GM20000 (cell line): Measurements from ENCODE around the gene PSMD5.
A peak's percentile ranks its signal among the peaks of the same experiment; 100 is the strongest.

Source experiments
- DNase-seq: peaks from one replicate; pipeline ENCODE4 v3.0.0; 2012; ENCODE audit warnings: low spot score
- TF ChIP-seq, protein P1 (sequence below): IDR thresholded peaks from 2 replicates; pipeline ENCODE4 v1.5.1; 2012; ENCODE audit warnings: mild to moderate bottlenecking, control low read depth; ENCODE audit errors: extremely low read depth, missing control alignments

Gene PSMD5

DNA sequence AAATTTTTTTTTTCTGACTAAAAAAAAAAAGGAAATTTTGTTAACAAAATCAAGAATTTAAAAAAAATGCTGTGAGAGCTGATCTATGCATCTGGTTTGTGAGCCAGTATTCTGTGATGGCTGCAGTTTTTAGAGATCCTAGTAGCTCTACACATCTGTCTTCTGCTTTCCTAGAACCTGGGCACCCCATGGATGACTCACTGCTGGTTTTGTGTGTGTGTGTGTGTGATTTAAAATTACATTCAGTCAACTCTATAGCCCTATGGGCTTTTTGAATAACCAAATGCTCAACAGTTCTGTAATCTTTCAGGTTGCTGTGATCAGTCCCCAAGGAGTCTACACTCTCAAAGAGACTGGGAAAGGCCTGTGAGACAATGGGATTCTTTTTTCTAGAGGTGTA lies 2.5 kb upstream of the PSMD5 start:
- DNase-seq, result no peak

DNA sequence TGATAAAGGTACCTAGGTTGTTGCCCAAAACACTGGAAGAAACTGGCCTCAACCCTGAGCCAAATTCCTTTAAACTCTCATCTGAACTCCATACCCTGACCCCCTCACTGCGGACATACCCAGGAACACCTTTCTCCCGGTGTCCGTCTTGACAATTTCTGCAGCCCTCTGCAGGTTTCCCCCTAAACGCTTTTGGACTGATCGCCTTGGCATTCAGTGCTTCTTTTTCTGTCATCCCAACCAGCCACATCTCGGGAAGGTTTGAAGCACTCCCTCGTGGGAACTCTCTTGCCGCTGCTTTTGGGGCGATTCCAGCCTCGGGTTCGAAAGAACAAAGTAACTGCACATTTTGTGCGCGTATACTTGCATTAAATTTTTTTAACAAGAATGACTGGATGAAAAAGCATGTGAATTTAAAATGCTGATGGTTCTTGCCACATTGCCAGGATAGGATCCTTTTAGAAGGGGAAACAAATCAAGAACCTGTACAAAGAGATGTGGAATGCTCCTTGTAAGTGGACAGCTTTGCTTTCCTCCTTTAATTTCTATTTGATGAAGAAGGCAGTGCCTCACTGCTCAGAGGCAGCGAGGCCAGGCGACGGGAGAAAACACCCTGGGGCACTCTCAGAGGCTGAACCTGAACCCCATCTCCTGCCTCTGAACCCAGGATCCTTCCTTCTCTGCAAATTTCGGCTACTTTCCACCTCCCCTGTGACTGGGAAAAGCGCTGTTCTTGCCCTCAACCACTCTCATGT lies 615 bp downstream of the PSMD5 start:
- DNase-seq, result peak; percentile 24
- TF ChIP-seq, protein P1, sequence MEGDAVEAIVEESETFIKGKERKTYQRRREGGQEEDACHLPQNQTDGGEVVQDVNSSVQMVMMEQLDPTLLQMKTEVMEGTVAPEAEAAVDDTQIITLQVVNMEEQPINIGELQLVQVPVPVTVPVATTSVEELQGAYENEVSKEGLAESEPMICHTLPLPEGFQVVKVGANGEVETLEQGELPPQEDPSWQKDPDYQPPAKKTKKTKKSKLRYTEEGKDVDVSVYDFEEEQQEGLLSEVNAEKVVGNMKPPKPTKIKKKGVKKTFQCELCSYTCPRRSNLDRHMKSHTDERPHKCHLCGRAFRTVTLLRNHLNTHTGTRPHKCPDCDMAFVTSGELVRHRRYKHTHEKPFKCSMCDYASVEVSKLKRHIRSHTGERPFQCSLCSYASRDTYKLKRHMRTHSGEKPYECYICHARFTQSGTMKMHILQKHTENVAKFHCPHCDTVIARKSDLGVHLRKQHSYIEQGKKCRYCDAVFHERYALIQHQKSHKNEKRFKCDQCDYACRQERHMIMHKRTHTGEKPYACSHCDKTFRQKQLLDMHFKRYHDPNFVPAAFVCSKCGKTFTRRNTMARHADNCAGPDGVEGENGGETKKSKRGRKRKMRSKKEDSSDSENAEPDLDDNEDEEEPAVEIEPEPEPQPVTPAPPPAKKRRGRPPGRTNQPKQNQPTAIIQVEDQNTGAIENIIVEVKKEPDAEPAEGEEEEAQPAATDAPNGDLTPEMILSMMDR, result no peak

More for the DNA sequence above, 2.5 kb upstream of the PSMD5 start:
- TF ChIP-seq, protein P1, result no peak

DNA sequence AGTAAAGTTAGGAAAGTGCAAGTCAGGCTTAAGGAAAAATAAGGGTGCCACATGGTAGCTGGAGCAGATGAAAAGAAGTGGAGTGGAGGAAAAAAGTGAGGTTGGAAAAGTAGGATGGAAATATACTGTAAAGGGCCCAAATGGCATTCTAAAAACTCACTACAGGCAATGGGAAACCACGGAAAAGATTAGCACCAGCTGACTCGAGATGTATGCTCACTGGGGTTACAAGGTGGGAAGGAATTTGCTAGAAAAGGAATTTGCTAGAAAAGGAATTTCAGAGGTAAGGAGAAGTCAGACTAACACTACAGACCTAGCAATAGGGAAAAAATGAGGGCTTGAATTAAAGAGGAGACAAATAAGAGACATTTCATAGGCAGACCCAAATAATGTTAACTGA lies 3.6 kb downstream of the PSMD5 start:
- TF ChIP-seq, protein P1, result no peak
- DNase-seq, result no peak

DNA sequence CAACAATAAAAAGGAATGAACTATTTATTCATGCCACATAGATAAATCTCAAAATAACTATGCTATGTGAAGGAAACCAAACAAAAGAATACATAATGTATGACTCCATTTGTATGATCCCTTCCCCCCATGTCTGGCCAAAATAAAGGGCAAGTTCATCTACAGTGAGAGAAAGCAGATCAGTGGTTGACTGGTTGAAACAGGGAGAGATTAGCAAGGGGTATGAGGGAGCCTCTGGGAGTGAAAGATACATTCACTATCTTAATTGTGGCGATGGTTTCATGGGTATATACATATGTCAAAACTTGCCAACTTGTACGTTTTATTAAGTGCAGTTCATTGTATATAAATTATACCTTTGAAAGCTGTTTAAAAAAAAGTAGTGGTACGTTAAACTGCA lies 4.8 kb downstream of the PSMD5 start:
- TF ChIP-seq, protein P1, result no peak

DNA sequence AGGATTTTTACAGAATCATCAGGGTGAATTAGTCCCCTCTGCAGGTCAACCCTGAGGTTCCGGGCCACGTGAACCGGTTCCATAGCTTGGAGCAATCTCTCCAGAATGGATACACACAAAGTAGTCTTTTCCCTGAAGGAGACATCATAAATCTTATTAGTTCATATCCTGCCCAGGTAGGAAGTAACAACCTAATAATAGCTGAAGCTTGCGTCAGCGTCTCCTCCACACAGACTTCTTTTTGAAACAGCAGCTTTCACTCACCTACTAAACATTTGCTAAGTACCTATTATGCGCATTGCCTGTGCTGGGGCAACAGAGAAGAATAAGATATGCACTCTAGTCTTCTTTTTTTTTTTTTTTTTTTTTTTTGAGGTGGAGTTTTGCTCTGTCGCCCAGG lies 9.4 kb downstream of the PSMD5 start:
- TF ChIP-seq, protein P1, result no peak
- no peak for DNase-seq

More for the DNA sequence above, 4.8 kb downstream of the PSMD5 start:
- DNase-seq, result no peak

DNA sequence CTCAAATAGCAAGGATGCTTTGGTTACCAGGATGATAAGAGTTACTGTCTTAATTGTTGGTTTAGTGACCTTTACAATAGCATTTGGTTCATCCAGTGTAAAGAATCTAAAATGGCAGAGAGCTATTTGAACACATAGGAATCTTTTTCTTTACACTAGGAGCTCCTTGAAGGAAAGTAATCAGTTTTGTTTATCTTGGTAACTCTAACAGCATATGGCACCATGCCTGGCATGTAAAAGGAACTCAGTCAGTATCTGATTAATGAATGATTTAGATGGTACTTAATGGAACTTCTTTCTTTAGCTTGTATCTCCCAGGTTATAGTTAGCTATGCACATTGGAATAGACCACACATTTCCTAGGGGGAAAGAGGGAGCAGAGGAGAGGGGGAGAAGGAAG lies 9.9 kb downstream of the PSMD5 start:
- DNase-seq, result no peak
- TF ChIP-seq, protein P1, result no peak

DNA sequence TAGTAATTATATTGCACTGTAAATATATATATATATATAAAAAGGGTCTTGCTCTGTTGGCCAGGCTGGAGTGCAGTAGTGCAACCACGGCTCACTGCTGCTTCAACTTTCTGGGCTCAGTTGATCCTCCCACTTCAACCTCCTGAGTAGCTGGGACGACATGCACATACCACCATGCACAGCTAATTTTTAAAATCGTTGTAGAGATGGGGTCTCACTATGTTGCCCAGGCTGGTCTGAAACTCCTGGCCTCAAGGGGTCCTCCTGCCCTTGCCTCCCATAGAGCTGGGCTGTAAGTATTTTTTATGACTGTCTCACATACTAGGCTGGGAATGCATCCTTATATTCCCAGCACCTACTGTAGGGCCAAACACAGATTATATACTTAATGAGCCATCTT lies 11.9 kb downstream of the PSMD5 start:
- no peak for DNase-seq
- TF ChIP-seq, protein P1, result no peak
